GM12874 (cell line): ENCODE results near the gene MLNR.

Experiments used
- TF ChIP-seq, protein P1 (sequence below): IDR thresholded peaks from 2 replicates; pipeline ENCODE4 v1.5.1; 2011; ENCODE audit warnings: low read depth, mild to moderate bottlenecking, control low read depth, low read length, moderate library complexity; ENCODE audit not compliant: insufficient read depth

Gene MLNR

GRCh38 chr13:49208619-49209018, 11.5 kb upstream of the MLNR start:
- TF ChIP-seq, protein P1, sequence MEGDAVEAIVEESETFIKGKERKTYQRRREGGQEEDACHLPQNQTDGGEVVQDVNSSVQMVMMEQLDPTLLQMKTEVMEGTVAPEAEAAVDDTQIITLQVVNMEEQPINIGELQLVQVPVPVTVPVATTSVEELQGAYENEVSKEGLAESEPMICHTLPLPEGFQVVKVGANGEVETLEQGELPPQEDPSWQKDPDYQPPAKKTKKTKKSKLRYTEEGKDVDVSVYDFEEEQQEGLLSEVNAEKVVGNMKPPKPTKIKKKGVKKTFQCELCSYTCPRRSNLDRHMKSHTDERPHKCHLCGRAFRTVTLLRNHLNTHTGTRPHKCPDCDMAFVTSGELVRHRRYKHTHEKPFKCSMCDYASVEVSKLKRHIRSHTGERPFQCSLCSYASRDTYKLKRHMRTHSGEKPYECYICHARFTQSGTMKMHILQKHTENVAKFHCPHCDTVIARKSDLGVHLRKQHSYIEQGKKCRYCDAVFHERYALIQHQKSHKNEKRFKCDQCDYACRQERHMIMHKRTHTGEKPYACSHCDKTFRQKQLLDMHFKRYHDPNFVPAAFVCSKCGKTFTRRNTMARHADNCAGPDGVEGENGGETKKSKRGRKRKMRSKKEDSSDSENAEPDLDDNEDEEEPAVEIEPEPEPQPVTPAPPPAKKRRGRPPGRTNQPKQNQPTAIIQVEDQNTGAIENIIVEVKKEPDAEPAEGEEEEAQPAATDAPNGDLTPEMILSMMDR, result no peak

DNA sequence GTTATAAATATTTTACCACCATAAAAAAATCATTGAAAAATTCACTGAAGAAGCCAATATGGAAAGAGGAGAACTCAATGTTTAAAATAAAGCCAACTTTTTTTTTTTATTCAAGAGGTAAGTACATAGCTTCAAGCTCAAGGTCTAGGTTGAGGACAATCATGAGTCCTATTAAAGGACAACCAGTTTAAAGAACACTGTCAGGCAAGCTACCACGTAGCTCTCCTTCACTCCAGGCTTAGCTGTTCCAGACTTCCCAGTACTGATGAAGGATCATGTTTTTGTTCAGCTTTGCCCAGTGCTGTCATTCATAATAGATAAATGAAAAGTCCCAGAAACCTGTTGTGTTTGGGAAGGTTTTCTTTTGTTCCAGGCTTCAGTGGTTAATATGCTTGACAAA, 10.0 kb upstream of the MLNR start:
- TF ChIP-seq, protein P1, result no peak

- TF ChIP-seq, protein P1, result no peak
These were observed 9.5 kb upstream of the MLNR start for GRCh38 chr13:49210669-49211068.

- TF ChIP-seq, protein P1, result no peak
These were observed 6.6 kb upstream of the MLNR start for GRCh38 chr13:49213539-49213938.

- TF ChIP-seq, protein P1, result no peak
These were observed 5.9 kb upstream of the MLNR start for GRCh38 chr13:49213997-49214916.

DNA sequence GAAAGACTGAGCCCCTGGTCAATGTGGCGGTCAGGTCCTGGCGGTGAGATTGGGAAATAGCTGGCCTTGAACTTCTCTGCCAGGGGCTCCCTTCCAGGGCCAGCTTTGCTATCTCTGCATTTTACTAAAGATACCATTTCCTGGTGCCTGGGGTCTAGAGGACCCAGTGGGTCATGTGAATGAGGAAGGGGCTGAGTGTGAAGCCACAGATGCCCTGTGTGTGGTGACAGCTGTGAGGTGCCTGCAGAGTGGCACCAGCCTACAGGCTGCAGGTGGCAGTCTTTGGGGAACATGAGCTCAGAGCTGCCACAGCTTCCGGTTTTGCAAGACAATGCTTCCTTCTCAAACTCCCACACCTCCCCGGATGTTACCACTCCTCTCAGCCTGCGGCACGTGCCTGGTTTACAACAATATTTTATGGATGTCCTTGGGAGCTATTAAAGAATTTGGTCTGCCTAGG, 5.2 kb upstream of the MLNR start:
- TF ChIP-seq, protein P1, result 0 out of 2 replicates have a peak, but pooled peaks have one; percentile 8

- TF ChIP-seq, protein P1, result no peak
These were observed 3.8 kb upstream of the MLNR start for GRCh38 chr13:49216334-49216733.
